Stimulated activated CD8-positive, alpha-beta memory T cell treated with anti-CD3 and anti-CD28 coated beads, Interleukin-7, amount 100 ng/mL, for 48 hours (primary cell): ENCODE measurements around the gene KEL.

ENCODE experiments used
- DNase-seq, 2 donors: peaks; one replicate each; pipeline ENCODE4 v3.0.0-alpha.2; 2020; ENCODE audit warnings: low read depth in 1 of 2; ENCODE audit errors: extremely low read depth in 1 of 2

KEL gene

DNA sequence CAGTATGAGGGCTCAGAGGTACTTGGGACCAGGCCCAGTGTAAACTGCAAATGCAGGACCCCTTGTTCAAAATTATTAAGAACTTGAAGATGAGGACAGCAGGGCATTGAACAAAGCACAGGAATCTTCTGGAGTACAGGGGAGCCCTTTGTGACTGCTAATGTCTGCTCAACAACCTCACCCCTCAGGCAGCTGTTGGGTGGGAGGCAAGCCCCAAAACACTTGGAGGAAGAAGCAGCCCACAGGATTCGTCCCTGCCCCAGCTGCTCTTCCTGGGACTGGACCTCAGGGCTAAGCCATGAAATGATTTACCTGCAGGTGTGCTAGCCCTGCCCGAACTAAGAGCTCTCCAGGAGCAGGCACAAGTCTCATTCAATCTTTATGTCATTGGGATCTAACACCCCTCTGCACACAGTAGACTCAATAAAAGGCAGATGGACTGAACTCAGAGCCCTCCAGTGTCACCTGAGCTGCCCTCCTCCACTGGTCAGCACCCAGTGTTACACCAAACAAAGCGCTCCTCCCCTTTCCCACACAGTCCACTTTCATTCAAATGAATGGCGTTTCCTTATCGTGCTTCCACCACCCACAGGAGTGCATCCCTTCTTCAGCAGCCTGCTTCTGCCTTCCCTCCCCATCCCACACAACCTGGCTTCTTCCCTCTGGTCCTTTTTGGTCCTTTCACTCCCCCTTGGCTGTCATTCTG is 29.6 kb downstream of the KEL start:
- no peak for DNase-seq

DNA sequence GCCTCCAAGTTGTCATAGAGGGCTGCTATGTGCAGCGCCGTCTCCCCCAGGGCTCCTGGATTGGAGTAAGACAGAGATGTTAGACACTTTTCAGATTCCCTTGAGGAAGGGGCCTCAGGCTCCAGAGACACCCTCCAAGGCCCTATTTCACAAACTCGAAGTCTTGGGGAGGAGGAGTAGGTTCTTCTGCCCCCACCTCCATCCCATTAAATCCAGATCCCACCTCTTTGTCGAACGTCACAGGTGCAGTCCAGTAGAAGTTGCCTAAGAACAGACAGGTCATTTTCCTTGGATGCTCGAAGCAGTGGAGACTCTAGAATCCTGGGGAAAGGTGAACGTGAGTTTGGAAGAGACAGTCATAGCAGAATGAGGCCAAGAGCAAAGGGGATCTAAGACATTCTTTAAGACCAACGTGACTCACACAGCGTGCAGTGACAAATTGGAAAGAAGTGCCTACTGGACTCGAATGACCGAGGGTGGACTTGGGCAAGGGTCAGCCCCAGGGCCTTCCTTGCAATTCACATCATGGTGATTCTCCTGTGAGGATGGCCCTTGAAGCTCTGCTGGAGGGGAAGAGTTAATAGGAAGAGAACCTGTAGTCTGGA is 31.9 kb downstream of the KEL start:
- DNase-seq = no peak

DNA sequence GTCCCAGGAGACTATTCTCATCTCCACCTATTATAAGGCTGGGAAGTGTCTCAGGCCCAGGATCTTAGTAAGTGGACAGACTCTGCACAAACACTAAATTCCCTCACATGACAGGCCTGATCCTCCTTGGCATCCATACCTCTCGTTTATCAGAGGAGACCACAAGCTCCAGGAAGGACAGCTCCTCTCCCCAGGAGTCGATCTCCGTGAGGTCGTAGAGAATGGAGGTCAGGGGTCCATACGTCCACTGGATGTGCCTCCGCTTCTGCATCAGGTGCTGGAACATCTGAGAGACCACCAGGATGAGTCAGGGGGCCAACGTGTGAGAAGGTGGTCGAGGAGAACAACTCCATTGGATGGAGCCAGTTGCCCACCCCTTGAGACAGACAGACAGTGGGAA is 34.2 kb downstream of the KEL start:
- DNase-seq = no peak

DNA sequence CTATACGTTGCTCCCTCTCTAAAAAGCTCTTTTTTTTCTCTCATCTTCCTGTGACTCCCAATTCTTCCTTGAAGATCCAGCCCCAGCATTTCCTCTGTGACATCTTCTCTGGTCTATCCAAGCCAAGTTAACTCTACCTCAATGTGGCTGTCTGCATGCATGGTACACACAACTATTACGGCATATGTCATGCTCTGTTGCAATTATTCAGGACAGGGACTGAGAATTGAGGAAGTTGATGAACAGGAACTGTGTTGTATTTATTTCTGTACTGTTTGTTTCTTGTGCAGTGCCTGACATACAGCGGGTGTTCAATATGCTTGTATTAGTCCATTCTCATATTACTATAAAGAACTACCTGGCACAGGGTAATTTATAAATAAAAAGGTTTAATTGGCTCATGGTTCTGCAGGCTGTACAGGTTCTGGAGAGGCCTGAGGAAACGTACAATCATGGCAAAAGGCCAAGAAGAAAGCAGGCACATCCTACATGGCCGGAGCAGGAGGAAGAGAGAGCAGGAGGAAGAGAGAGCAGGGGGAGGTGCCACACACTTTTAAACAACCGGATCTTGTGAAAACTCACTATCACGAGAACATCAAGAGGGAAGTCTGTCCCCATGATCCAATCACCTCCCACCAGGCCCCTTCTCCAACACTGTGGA is 34.9 kb downstream of the KEL start:
- no peak for DNase-seq

DNA sequence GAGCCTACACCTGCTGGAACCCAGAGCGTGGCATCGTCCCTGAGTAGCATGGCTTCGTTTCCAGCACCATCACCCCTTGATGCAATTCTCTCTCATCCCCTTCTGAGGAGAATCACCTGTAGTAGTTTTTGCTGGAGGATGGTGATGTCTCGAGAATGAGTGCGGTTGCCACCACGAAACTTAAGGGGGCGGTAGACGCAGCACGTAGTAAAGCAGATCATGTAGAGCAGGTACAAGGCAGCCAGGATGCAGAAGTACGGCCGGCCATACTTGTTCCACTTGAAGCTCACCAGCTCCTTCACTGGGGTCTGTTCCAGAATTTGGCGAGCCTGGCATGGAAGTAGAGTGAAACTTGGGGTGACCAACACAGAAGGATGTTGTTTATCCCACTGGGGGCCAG is 36.8 kb downstream of the KEL start:
- no peak for DNase-seq

DNA sequence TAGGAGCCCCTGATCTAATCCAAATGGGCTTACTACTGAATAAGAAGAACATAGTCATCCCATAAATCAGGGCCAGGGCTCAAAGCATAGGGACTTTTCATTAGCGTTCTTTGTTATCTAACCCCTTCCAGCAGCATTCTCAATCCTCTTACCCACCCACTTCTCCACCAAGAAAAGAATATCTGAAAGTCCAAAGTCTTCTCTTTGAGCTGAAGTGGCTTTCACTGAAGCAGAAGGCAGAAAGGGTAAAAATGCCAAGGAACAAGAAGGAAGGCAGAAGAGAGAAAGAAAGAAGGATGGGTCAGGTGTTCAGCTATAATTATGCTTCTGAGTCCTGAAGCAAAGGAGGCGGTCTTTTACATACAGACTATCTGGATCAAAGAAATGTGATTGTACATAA is 38.8 kb downstream of the KEL start:
- no peak for DNase-seq

DNA sequence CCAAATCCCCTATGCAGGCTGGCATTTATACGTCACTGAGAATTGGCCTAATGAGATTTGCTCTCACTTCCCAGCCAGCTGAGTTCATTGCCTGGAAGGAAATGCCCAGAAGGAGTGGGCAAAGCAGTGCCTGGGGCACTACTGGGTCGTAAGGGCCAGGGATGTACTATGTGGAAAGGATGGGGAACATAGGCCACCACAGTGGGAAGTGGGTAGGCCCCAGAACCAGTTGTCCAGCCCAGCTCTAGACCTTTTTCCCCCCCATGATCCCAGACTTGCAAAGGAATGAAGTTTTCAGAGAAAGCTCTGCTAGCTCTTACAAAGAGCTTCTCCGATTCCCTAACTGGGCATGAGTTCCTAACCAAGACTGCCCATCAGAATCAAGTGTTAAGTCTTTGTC is 42.5 kb downstream of the KEL start:
- no peak for DNase-seq

DNA sequence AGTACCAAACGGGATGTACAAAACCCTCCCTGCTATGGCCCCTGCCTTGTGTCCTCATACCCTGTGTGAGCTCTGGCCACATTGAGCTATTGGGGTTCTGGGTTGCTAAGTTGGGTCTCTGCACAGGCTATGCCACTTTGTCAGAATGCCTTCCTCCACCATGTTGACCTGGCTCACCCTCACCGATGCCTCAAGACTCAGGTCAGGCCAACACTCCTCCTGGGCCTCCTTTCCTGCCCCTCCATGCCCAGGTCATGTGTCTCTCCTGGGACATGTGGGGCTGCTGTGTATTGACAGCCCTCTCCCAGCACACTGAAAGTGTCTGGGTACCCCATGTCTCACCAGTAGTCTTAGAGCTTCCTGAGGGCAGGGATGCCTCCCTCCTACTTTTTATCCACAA is 43.3 kb downstream of the KEL start:
- DNase-seq = no peak

DNA sequence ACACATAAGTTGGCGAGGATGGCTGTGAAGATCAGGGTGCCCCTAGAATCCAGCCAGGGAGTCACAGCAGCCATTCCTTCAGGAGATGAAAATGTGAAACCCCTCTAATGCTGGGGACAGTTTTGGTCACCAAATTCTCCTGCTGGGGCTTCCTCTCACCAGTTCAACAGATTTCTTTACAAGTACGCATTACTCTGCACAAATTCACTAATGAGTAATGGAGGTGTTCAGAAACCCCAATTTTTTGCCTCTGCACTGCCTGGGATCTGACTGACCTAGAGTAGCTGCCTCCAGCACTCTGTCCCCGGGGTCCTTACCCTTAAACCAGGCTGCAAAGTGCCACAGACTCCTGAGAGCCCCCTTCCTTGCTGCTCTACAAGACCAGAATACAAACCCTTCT is 44.7 kb downstream of the KEL start:
- no peak for DNase-seq

DNA sequence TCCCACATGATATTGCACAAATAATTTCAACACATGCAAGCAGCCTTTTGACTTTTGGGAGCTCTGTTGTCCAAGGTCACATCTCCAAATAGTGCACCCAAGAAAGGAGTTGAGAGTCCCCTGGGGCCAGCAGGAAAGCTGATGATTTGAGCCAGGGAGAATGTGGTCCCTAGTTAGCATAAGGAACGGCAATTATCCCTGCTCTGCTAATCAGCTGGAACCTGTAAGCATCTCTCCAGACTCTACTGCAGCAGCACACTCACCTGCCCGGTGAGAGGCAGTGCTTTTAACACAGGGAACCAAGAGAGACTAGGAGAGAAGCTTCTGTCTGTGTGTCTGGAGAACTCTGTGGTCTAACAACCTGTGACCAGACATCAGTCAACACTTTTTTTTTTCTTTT is 45.7 kb downstream of the KEL start:
- DNase-seq = no peak

DNA sequence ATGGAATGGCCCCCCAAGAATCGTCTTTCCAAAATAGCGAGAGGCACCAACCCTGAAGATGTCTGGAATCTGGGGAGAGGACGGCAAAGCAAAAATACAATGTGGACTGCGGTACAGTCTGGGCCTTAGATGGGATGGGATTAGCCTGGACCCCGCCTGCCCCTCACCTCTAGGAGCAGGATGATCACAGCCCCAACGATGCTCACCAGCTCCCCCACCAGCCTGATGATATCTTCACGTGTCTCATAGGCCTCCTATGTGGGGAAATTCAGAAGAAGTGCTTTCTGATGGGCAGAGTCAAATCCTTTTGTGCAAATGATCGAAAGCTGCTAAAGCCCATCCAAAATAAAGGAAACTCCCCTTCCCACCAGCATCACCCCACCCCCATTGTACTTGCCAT is 46.8 kb downstream of the KEL start:
- DNase-seq = no peak

DNA sequence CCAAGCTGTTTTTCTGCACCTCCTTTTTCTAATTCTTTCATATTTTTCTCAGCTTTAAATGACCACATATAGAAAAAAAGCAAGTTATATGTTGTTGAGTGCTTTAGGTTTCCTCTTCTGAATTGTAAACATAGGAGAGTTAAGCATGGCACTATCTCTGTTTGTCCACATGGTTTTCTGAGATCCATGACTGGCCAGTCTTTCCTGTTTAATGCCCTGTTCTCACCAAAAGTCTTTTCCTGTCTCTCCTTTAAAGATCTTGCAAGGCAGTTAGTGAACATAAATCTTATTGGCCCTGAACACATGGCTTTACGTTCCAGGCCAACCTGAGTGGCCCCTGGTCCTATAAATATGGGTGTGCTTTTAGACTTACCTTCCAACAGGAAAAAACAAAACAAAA is 48.0 kb downstream of the KEL start:
- no peak for DNase-seq

DNA sequence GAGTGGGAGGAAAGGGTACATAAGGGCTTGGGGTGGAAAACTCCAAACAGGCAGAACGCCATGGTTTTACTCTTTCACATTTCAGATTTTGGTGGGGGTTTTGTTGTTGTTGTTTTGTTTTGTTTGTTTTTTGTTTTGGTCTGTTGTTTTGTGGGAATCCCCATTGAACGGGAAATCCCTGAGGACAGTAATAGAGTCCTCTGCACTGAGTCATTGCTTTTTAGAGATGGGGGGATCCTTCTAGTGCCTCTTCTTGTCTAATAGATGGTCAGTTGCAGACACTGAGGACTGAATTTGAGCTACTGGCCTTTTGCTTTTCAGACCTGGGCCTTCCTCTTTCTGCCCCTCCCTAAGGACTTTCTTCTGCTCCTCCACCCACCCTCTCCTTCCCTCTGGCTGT is 48.6 kb downstream of the KEL start:
- no peak for DNase-seq

DNA sequence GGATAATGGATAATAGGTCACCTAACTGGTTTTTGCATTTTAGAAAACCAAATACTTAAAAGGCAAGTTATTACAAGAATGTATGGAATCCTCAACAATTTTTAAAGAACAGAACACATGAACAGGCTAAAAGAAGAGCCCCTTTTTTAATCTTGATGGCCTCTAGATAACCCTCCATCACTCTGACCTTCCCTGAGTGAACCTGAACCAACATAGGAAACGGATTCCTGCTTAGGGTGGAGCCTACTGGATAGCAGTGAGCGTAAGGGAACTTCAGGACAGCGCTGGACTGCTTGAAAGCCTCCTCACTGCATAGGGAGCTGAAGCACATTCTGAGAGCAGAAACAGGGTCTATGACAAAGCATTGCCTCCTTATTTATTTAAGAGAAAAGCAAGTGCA is 49.1 kb downstream of the KEL start:
- DNase-seq = no peak

DNA sequence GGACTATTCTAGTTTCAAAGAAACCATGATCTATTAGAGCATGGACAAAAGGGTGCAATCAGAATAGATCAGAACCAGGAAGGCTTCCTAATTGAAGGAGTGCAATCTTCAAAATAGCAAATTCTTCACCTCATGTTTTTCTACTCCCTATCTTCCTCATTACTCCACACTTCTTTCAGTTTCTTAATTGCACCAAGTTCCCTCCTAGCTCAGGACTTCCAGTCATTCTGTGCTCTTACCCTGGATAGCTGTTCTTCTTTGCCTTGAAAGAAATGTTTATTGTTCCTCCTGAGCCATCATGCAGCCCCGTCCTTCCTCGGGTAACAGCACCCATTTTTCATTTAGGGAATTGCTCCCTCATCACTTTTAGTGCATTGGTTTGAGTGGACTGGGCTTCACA is 51.7 kb downstream of the KEL start:
- no peak for DNase-seq

DNA sequence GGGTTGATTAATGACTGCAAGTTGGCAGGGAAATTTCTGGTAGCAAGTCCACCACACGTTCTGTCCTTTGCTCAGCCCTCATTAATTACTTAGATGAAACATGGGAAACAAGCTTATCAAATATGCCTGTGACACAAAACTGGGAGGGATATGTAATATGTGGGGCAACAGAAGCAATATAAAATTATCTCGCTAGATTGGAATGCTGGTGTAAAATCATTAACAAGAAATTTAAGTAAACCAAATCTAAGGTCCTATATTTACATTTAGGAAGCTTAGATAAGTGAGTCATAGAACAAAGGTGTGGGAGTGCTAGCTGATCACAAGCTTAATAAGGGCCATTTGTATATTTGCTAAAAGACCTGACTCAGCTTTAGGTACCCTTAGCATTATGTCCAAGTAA is 52.1 kb downstream of the KEL start:
- DNase-seq = no peak

DNA sequence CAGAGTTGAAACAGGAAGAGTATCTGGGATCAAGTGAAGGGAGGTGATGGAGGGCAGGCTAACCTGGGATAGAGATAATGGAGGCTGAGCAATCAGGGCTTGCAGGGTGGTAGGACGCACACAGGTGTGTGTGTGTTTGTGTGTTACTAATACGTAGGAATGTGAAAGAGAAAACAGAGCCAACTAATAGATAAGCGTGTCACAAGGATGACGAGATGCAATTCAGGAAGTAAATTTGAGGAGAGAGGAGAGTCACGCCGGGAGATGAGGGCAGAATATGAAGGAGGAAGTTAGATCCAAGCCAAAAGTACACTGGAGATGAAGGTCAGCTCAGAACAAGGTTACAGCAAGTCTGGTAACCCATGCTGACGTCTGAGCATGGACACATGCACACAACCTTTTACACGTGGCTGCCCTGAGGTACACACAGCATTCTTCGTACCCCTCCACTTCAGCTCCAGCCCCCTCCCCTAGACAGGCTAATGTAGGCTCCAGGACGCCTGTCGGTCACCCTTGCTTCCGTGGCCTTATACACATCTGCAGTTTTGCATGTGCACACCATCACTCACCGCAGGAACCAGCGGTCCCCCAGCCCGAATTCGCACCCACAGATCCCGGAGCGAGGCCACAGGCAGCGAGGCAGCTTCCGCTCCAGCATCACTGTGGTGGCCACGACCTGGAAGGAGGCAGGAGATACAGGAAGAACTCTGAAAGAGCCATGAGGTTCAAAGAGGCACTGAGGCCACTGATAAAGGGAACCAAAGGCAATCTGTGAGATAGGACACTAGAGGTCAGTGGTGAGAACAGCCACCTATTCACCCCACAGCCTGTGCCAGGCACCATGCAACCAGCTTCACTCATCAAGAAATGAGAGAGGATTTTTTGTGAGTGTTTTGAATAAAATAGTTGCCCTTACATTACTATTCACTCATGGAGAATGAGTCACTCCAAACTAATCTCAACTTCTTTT is 53.0 kb downstream of the KEL start:
- DNase-seq = no peak

DNA sequence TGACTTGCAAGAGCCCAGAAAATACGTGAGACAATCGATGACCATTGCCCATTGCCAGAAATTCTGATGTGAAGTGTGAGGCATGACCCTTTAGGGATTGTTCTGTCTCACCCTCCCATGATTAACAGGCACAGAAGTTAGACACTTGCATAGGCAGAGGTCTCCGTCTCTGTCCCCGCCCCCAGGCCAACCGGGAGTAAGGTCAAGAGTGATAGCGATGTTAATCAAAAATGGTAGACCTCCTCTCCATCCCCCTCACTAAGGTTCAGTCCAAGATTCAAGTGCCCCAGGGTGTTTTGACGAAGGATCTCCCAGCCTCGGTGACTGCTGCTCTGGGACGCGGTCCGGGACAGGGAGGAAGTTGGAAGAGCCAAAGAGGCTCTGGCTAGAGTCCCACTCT is 53.9 kb downstream of the KEL start:
- no peak for DNase-seq

DNA sequence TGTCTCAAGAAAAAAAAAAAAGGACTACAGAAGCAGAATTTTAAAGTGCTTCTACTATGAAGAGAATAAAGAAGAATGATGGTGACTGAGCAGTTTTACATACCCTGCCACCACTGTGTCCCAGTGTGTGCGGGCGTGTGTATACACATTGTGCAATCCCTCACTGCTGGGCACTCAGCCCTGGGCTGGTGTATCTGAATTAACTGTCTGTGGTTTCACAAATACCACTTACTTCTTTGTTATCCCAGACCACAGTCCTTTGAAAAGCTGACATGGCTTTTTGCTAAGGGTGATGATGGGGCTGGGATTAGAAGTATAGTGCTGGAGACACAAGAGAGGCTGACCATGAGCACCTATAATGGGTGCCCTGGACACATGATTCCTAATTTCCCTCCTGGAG is 55.5 kb downstream of the KEL start:
- DNase-seq = no peak

DNA sequence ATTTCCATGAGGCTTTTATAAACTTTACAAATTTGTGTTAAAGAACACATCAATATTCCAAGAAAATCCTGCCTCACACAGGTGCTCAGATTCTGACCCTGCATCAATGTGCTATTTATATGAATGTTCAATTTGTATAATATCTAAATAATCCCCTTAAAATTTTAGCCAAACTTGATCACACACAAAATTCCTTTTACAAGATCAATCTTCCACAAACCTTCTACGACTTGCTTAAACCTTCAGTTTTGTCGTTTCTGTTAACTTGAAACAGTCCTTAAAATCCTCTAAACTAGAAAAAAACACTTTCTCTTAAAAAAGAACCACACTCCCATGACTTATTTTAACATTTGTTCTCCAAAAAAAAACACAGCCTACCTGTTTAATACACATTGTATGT is 56.4 kb downstream of the KEL start:
- no peak for DNase-seq

DNA sequence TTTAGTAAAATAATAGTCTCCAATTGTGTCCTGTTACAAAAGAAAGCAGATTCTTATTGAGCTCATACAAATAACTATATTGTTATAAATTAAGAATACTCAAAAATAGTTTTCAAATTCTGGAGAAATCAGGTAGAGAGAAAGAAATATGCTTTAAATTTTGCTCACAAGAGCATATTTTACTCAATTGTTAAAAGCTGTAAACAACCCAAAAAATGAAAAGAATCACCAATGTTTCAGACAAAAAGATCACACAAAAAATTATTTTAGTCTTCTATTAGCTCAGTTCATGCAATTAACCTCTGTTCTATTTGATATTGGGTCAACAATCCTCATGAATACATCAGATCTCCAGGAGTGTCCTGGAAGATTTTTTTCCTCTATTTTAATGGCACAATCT is 58.0 kb downstream of the KEL start:
- no peak for DNase-seq
